ENCODE data around the gene LIN37. TPM values are rescaled to one million over a fixed set of nuclear protein-coding genes. Genes with fewer than 3 reads are reported as not detected.
A peak's percentile ranks its signal among the peaks of the same experiment; 100 is the strongest.

The LIN37 gene
- total RNA-seq, 1 donor from 2014 or later = 9.0 TPM

DNA sequence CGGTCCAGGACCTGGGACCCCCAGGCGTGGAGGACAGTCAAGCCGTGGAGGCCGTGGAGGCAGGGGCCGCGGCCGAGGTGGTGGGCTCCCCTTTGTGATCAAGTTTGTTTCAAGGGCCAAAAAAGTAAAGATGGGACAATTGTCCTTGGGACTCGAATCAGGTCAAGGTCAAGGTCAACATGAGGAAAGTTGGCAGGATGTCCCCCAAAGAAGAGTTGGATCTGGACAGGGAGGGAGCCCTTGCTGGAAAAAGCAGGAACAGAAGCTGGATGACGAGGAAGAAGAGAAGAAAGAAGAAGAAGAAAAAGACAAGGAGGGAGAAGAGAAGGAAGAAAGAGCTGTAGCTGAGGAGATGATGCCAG is 28.2 kb upstream of the LIN37 start:
- H3K36me3 Mint-ChIP-seq (ENCODE audit: low read depth, unreplicated experiment) = peaks cover 24% of the 10 kb centered on the region
- H3K4me3 Mint-ChIP-seq (ENCODE audit: unreplicated experiment) = peak overlapping the region; percentile 42
- TF ChIP-seq CTCF (IDR thresholded peaks at IDR 0.05; ENCODE audit: unreplicated experiment) = no peak
- no peak for DNase-seq (ENCODE audit: low spot score)
- H3K27ac Mint-ChIP-seq (ENCODE audit: unreplicated experiment) = peak overlapping the region; percentile 86
- H3K4me1 Mint-ChIP-seq (ENCODE audit: unreplicated experiment) = peaks cover 19% of the 10 kb centered on the region
- H3K9me3 Mint-ChIP-seq (ENCODE audit: unreplicated experiment) = no peaks in the 10 kb centered on the region
- peaks cover 18% of the 10 kb centered on the region for H3K27me3 Mint-ChIP-seq (ENCODE audit: unreplicated experiment)

DNA sequence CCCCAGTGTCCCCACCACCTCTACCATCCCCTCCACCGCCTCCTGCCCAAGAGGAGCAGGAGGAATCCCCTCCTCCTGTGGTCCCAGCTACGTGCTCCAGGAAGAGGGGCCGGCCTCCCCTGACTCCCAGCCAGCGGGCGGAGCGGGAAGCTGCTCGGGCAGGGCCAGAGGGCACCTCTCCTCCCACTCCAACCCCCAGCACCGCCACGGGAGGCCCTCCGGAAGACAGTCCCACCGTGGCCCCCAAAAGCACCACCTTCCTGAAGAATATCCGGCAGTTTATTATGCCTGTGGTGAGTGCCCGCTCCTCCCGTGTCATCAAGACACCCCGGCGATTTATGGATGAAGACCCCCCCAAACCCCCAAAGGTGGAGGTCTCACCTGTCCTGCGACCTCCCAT is 27.7 kb upstream of the LIN37 start:
- no peak overlapping the region for H3K27ac Mint-ChIP-seq (ENCODE audit: unreplicated experiment)
- TF ChIP-seq CTCF (IDR thresholded peaks at IDR 0.05; ENCODE audit: unreplicated experiment) = no peak
- H3K27me3 Mint-ChIP-seq (ENCODE audit: unreplicated experiment) = peaks cover 20% of the 10 kb centered on the region
- no peak for DNase-seq (ENCODE audit: low spot score)
- no peaks in the 10 kb centered on the region for H3K9me3 Mint-ChIP-seq (ENCODE audit: unreplicated experiment)
- peaks cover 19% of the 10 kb centered on the region for H3K4me1 Mint-ChIP-seq (ENCODE audit: unreplicated experiment)
- H3K36me3 Mint-ChIP-seq (ENCODE audit: low read depth, unreplicated experiment) = peaks cover 29% of the 10 kb centered on the region
- no peak overlapping the region for H3K4me3 Mint-ChIP-seq (ENCODE audit: unreplicated experiment)

- peaks cover 14% of the 10 kb centered on the region for H3K4me1 Mint-ChIP-seq (ENCODE audit: unreplicated experiment)
- peaks cover 18% of the 10 kb centered on the region for H3K27me3 Mint-ChIP-seq (ENCODE audit: unreplicated experiment)
- no peak for DNase-seq (ENCODE audit: low spot score)
- H3K9me3 Mint-ChIP-seq (ENCODE audit: unreplicated experiment) = no peaks in the 10 kb centered on the region
- peak overlapping the region; percentile 37 for H3K4me3 Mint-ChIP-seq (ENCODE audit: unreplicated experiment)
- TF ChIP-seq CTCF (IDR thresholded peaks at IDR 0.05; ENCODE audit: unreplicated experiment) = no peak
- peaks cover 36% of the 10 kb centered on the region for H3K36me3 Mint-ChIP-seq (ENCODE audit: low read depth, unreplicated experiment)
- peak overlapping the region; percentile 13 for H3K27ac Mint-ChIP-seq (ENCODE audit: unreplicated experiment)
Measured at GRCh38 chr19:35721374-35721773, 27.0 kb upstream of the LIN37 start.

- Mint-ChIP-seq H3K4me3 (ENCODE audit: unreplicated experiment) (no peak overlapping the region), H3K36me3 (ENCODE audit: low read depth, unreplicated experiment) (peaks cover 43% of the 10 kb centered on the region), H3K4me1 (ENCODE audit: unreplicated experiment) (peaks cover 9% of the 10 kb centered on the region), H3K27ac (ENCODE audit: unreplicated experiment) (no peak overlapping the region), H3K27me3 (ENCODE audit: unreplicated experiment) (peaks cover 13% of the 10 kb centered on the region), H3K9me3 (ENCODE audit: unreplicated experiment) (no peaks in the 10 kb centered on the region)
- no peak for TF ChIP-seq CTCF (IDR thresholded peaks at IDR 0.05; ENCODE audit: unreplicated experiment)
- no peak for DNase-seq (ENCODE audit: low spot score)
Measured at GRCh38 chr19:35722461-35722860, 25.9 kb upstream of the LIN37 start.

GRCh38 chr19:35722897-35723296 is 25.5 kb upstream of the LIN37 start:
- Mint-ChIP-seq H3K9me3 (ENCODE audit: unreplicated experiment) (no peaks in the 10 kb centered on the region), H3K4me1 (ENCODE audit: unreplicated experiment) (peaks cover 9% of the 10 kb centered on the region), H3K36me3 (ENCODE audit: low read depth, unreplicated experiment) (peaks cover 46% of the 10 kb centered on the region), H3K27ac (ENCODE audit: unreplicated experiment) (peak overlapping the region; percentile 30), H3K27me3 (ENCODE audit: unreplicated experiment) (peaks cover 13% of the 10 kb centered on the region), H3K4me3 (ENCODE audit: unreplicated experiment) (no peak overlapping the region)
- no peak for TF ChIP-seq CTCF (IDR thresholded peaks at IDR 0.05; ENCODE audit: unreplicated experiment)
- DNase-seq (ENCODE audit: low spot score) = no peak
